Measurements from ENCODE around the gene ZNRF3. TPM values are rescaled to one million over a fixed set of nuclear protein-coding genes. Genes with fewer than 3 reads are reported as not detected.

Gene ZNRF3
- total RNA-seq, 1 donor from 2014 or later = 5.8 TPM

DNA sequence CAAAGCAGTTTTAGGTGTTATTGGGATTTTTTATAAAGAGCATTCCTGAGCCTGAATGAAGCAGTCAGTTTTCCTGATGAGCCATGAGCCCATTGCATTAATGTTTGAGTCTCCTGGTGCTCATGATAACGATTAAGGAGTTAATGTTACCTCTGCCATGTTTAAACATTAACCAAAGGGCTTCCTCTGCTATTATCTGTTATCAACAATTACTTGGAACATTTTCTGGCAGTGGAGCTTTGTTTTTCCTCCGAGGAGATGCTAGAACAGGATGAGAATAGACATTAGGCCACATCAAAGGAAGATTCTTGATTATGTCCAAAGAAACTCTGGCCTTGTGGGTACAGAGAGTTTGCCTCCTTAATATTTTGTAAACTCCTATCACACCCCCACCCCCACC lies 49.9 kb downstream of the ZNRF3 start:
- Histone ChIP-seq H3K27me3 (ENCODE audit: insufficient read depth, low read length) (no peaks in the 10 kb centered on the region), H3K4me1 (ENCODE audit: insufficient read depth, low read length) (peaks cover 5% of the 10 kb centered on the region), H3K27ac (ENCODE audit: low read depth, low read length) (no peak overlapping the region), H3K4me3 (ENCODE audit: insufficient read depth, low read depth, low read length) (no peak overlapping the region), H4K20me1 (ENCODE audit: insufficient read depth, low read length) (peaks cover 64% of the 10 kb centered on the region), H3K9ac (ENCODE audit: low read length) (no peak overlapping the region), H3K36me3 (ENCODE audit: insufficient read depth, low read length) (no peaks in the 10 kb centered on the region), H3K79me2 (ENCODE audit: insufficient read depth, low read length) (peaks cover 33% of the 10 kb centered on the region), H3K9me3 (ENCODE audit: insufficient read depth, low read depth, low read length) (no peaks in the 10 kb centered on the region), H2AFZ (ENCODE audit: low read depth, low read length) (no peak overlapping the region), H3K4me2 (ENCODE audit: low read length) (no peak overlapping the region)
- Mint-ChIP-seq H3K4me1 (ENCODE audit: low read depth, unreplicated experiment) (peaks cover 9% of the 10 kb centered on the region), H3K27me3 (ENCODE audit: low read depth, unreplicated experiment) (no peaks in the 10 kb centered on the region), H3K36me3 (ENCODE audit: low read depth, unreplicated experiment) (peaks cover 3% of the 10 kb centered on the region), H3K9me3 (ENCODE audit: unreplicated experiment) (peaks cover 2% of the 10 kb centered on the region), H3K27ac (ENCODE audit: unreplicated experiment) (no peak overlapping the region), H3K4me3 (ENCODE audit: unreplicated experiment) (no peak overlapping the region)
- no peak for FAIRE-seq
- TF ChIP-seq CTCF (IDR thresholded peaks at IDR 0.05; ENCODE audit: insufficient read depth, low read depth, low read length) (no peak), EZH2 (IDR thresholded peaks at IDR 0.05; ENCODE audit: insufficient read depth, low read length) (no peak)
- DNase-seq (ENCODE audit: low read depth) = no peak

- FAIRE-seq (no peak), DNase-seq (ENCODE audit: low read depth) (no peak)
- H3K27me3 Mint-ChIP-seq (ENCODE audit: low read depth, unreplicated experiment) = no peaks in the 10 kb centered on the region
- Histone ChIP-seq H3K4me2 (ENCODE audit: low read length) (no peak overlapping the region), H3K36me3 (ENCODE audit: insufficient read depth, low read length) (no peaks in the 10 kb centered on the region), H3K4me3 (ENCODE audit: insufficient read depth, low read depth, low read length) (no peak overlapping the region), H3K9ac (ENCODE audit: low read length) (no peak overlapping the region), H3K27ac (ENCODE audit: low read depth, low read length) (no peak overlapping the region), H3K9me3 (ENCODE audit: insufficient read depth, low read depth, low read length) (no peaks in the 10 kb centered on the region), H4K20me1 (ENCODE audit: insufficient read depth, low read length) (peaks cover 65% of the 10 kb centered on the region), H2AFZ (ENCODE audit: low read depth, low read length) (no peak overlapping the region), H3K79me2 (ENCODE audit: insufficient read depth, low read length) (peaks cover 33% of the 10 kb centered on the region), H3K27me3 (ENCODE audit: insufficient read depth, low read length) (no peaks in the 10 kb centered on the region), H3K4me1 (ENCODE audit: insufficient read depth, low read length) (peaks cover 5% of the 10 kb centered on the region)
- H3K36me3 Mint-ChIP-seq (ENCODE audit: low read depth, unreplicated experiment) = peaks cover 3% of the 10 kb centered on the region
- no peak overlapping the region for H3K4me3 Mint-ChIP-seq (ENCODE audit: unreplicated experiment)
- peaks cover 9% of the 10 kb centered on the region for H3K4me1 Mint-ChIP-seq (ENCODE audit: low read depth, unreplicated experiment)
- TF ChIP-seq CTCF (IDR thresholded peaks at IDR 0.05; ENCODE audit: insufficient read depth, low read depth, low read length) (no peak), EZH2 (IDR thresholded peaks at IDR 0.05; ENCODE audit: insufficient read depth, low read length) (no peak)
- peaks cover 2% of the 10 kb centered on the region for H3K9me3 Mint-ChIP-seq (ENCODE audit: unreplicated experiment)
- H3K27ac Mint-ChIP-seq (ENCODE audit: unreplicated experiment) = no peak overlapping the region
These were observed 50.7 kb downstream of the ZNRF3 start for GRCh38 chr22:28934026-28934425.

- FAIRE-seq (no peak), DNase-seq (ENCODE audit: low read depth) (no peak)
- no peak overlapping the region for H2AFZ ChIP-seq (ENCODE audit: low read depth, low read length)
- peaks cover 2% of the 10 kb centered on the region for H3K9me3 Mint-ChIP-seq (ENCODE audit: unreplicated experiment)
- TF ChIP-seq EZH2 (IDR thresholded peaks at IDR 0.05; ENCODE audit: insufficient read depth, low read length) = no peak
- TF ChIP-seq CTCF (IDR thresholded peaks at IDR 0.05; ENCODE audit: insufficient read depth, low read depth, low read length) = no peak
- no peak overlapping the region for H3K4me3 ChIP-seq (ENCODE audit: insufficient read depth, low read depth, low read length)
- H3K4me2 ChIP-seq (ENCODE audit: low read length) = no peak overlapping the region
- no peaks in the 10 kb centered on the region for H3K27me3 Mint-ChIP-seq (ENCODE audit: low read depth, unreplicated experiment)
- H3K4me1 ChIP-seq (ENCODE audit: insufficient read depth, low read length) = peaks cover 5% of the 10 kb centered on the region
- no peak overlapping the region for H3K4me3 Mint-ChIP-seq (ENCODE audit: unreplicated experiment)
- no peaks in the 10 kb centered on the region for H3K9me3 ChIP-seq (ENCODE audit: insufficient read depth, low read depth, low read length)
- H3K27ac Mint-ChIP-seq (ENCODE audit: unreplicated experiment) = no peak overlapping the region
- peaks cover 11% of the 10 kb centered on the region for H3K4me1 Mint-ChIP-seq (ENCODE audit: low read depth, unreplicated experiment)
- H3K79me2 ChIP-seq (ENCODE audit: insufficient read depth, low read length) = peaks cover 31% of the 10 kb centered on the region
- H4K20me1 ChIP-seq (ENCODE audit: insufficient read depth, low read length) = peaks cover 68% of the 10 kb centered on the region
- no peaks in the 10 kb centered on the region for H3K27me3 ChIP-seq (ENCODE audit: insufficient read depth, low read length)
- H3K36me3 ChIP-seq (ENCODE audit: insufficient read depth, low read length) = no peaks in the 10 kb centered on the region
- H3K9ac ChIP-seq (ENCODE audit: low read length) = no peak overlapping the region
- H3K27ac ChIP-seq (ENCODE audit: low read depth, low read length) = no peak overlapping the region
- H3K36me3 Mint-ChIP-seq (ENCODE audit: low read depth, unreplicated experiment) = peaks cover 3% of the 10 kb centered on the region
These were observed 51.8 kb downstream of the ZNRF3 start for GRCh38 chr22:28935140-28935539.
